NCI-H2107 treated with DMSO at 0.1 percent for 48 hours (cell line): ENCODE data around the gene MRE11.

Experiments used
- DNase-seq: peaks from one replicate; lab custom pipeline; 2025; ENCODE audit not compliant: unreplicated experiment; lab: John Stamatoyannopoulos, UW

Gene MRE11

GRCh38 chr11:94493281-94494125, at the start of gene MRE11, which contains the start of gene ANKRD49:
Gene MRE11, minus strand, starts transcription at chr11:94493844. Its CDS starts 1,043 bp downstream, at chr11:94492801.
Gene ANKRD49, plus strand, starts transcription at chr11:94493984. Its CDS starts 2,710 bp downstream, at chr11:94496694.
- DNase-seq: peak; percentile 88

GRCh38 chr11:94539420-94539819, 45.8 kb upstream of the MRE11 start:
- DNase-seq: no peak

- DNase-seq: no peak
These were observed 43.5 kb upstream of the MRE11 start for GRCh38 chr11:94537031-94537600.

- no peak for DNase-seq
These were observed 42.7 kb upstream of the MRE11 start for GRCh38 chr11:94536386-94536785.

GRCh38 chr11:94533696-94534630, 40.3 kb upstream of the MRE11 start:
- DNase-seq: no peak

GRCh38 chr11:94533206-94533605, 39.6 kb upstream of the MRE11 start:
- DNase-seq: no peak

- no peak for DNase-seq
These were observed 38.6 kb upstream of the MRE11 start for GRCh38 chr11:94532211-94532610.

GRCh38 chr11:94528551-94528950, 34.9 kb upstream of the MRE11 start:
- DNase-seq: no peak

GRCh38 chr11:94526645-94527438, 33.2 kb upstream of the MRE11 start:
- no peak for DNase-seq

GRCh38 chr11:94525546-94526324, 32.1 kb upstream of the MRE11 start:
- no peak for DNase-seq

- DNase-seq: no peak
These were observed 30.7 kb upstream of the MRE11 start for GRCh38 chr11:94524341-94524740.

GRCh38 chr11:94521684-94522083, 28.0 kb upstream of the MRE11 start:
- DNase-seq: no peak

GRCh38 chr11:94519478-94520084, 25.9 kb upstream of the MRE11 start:
- peak; percentile 22 for DNase-seq

GRCh38 chr11:94518300-94518699, 24.7 kb upstream of the MRE11 start:
- DNase-seq: no peak

- no peak for DNase-seq
These were observed 23.1 kb upstream of the MRE11 start for GRCh38 chr11:94516725-94517124.

- no peak for DNase-seq
These were observed 21.8 kb upstream of the MRE11 start for GRCh38 chr11:94515398-94515797.

- DNase-seq: peak; percentile 83
These were observed 19.4 kb upstream of the MRE11 start for GRCh38 chr11:94513091-94513490.

- DNase-seq: peak; percentile 8
These were observed 18.5 kb upstream of the MRE11 start, which contains the start of gene C11orf97 for GRCh38 chr11:94511932-94512781. Gene C11orf97, plus strand, starts transcription at chr11:94512461. Its CDS starts 68 bp downstream, at chr11:94512529.
